ENCODE data around the gene BPIFB4. TPM values are rescaled to one million over a fixed set of nuclear protein-coding genes. Genes with fewer than 3 reads are reported as not detected.

The BPIFB4 gene
- total and polyA plus RNA-seq, 2 of the 4 experiments (the other 2 are of a cell fraction), result not detected

- ATAC-seq (ENCODE audit: low read depth) (no peak), DNase-seq (no peak)
- POLR2A ChIA-PET (ENCODE audit: unreplicated experiment), result no interaction called here
- no CpG with 5 or more reads among the region's 14 CpGs for WGBS, 2 experiments (ENCODE audit: extremely low coverage in 2 of 2, insufficient read length in 1 of 2)
- H3K23ac ChIP-seq (ENCODE audit: low read depth, low read length), result no peak overlapping the region
- no peaks in the 10 kb centered on the region for H4K20me1 ChIP-seq (ENCODE audit: insufficient read depth, low read length)
- no peak overlapping the region for H3K27ac ChIP-seq (ENCODE audit: insufficient read depth, low read length)
- H3K9ac ChIP-seq (ENCODE audit: low read depth, low read length), result no peak overlapping the region
- no peaks in the 10 kb centered on the region for H3K36me3 ChIP-seq (ENCODE audit: control insufficient read depth, insufficient read depth, low read length)
- H3K4me2 ChIP-seq (ENCODE audit: low read depth, low read length), result no peak overlapping the region
- no peaks in the 10 kb centered on the region for H3K9me1 ChIP-seq (ENCODE audit: insufficient read depth, low read length)
- H2BK15ac ChIP-seq (ENCODE audit: low read depth, low read length), result no peak overlapping the region
- no peaks in the 10 kb centered on the region; the same call in none of the 2 replicates for H3K27me3 ChIP-seq (ENCODE audit: control insufficient read depth, insufficient read depth, low read length)
- no peak overlapping the region for H2BK5ac ChIP-seq (ENCODE audit: low read depth, low read length, poor library complexity, severe bottlenecking)
- no peak overlapping the region for H4K5ac ChIP-seq (ENCODE audit: low read depth, low read length)
- H3K79me1 ChIP-seq (ENCODE audit: low read depth in 1 of 2, low read length in 2 of 2), result no peaks in the 10 kb centered on the region
- H3K4me1 ChIP-seq (ENCODE audit: control insufficient read depth, insufficient read depth, low read length), result no peaks in the 10 kb centered on the region
- H4K8ac ChIP-seq (ENCODE audit: low read depth in 2 of 2, low read length in 2 of 2), result no peak overlapping the region
- no peak overlapping the region for H2BK20ac ChIP-seq (ENCODE audit: low read depth, low read length)
- BruUV-seq (replicated peaks), result no TSS peak
- H2BK120ac ChIP-seq (ENCODE audit: low read depth, low read length), result no peak overlapping the region
- H3K56ac ChIP-seq (ENCODE audit: extremely low read depth, insufficient read depth, low read length), result no peak overlapping the region
- no peak overlapping the region for H3K14ac ChIP-seq (replicated peaks; ENCODE audit: low read depth, low read length)
- no peak overlapping the region for H4K91ac ChIP-seq (ENCODE audit: insufficient read depth, low read depth, low read length)
- H2AFZ ChIP-seq (replicated peaks; ENCODE audit: low read length, poor library complexity), result no peak overlapping the region
- intact Hi-C loops (cut with micrococcal nuclease) (no loop called here), in situ Hi-C loops (cut with MboI; ENCODE audit: low sequenced_read_pairs) (no loop called here), dilution Hi-C loops (cut with HindIII; ENCODE audit: low sequenced_read_pairs, unreplicated experiment) (no loop called here)
- TF ChIP-seq POLR2A (IDR thresholded peaks at IDR 0.05; ENCODE audit: low read depth, low read length), result no peak
- TF ChIP-seq MXI1 (IDR thresholded peaks at IDR 0.05; ENCODE audit: borderline replicate concordance, low read depth, low read length), result no peak
- TF ChIP-seq CHD1 (IDR thresholded peaks at IDR 0.05; ENCODE audit: low read depth, low read length), result no peak
- no peak for TF ChIP-seq FOS (IDR thresholded peaks at IDR 0.05; ENCODE audit: low read depth, low read length)
- TF ChIP-seq BHLHE40 (IDR thresholded peaks at IDR 0.05; ENCODE audit: low read depth, low read length), result no peak
- no peak for TF ChIP-seq RAD21 (IDR thresholded peaks at IDR 0.05; ENCODE audit: low read length)
- no peak for TF ChIP-seq CEBPB (IDR thresholded peaks at IDR 0.05; ENCODE audit: low read depth, low read length)
- no peak for TF ChIP-seq ELK1 (IDR thresholded peaks at IDR 0.05; ENCODE audit: borderline replicate concordance, low read depth, low read length)
- TF ChIP-seq SMC3 (IDR thresholded peaks at IDR 0.05; ENCODE audit: low read depth, low read length), result no peak
- TF ChIP-seq USF2 (IDR thresholded peaks at IDR 0.05; ENCODE audit: low read depth, low read length), result no peak
- no peak for TF ChIP-seq RCOR1 (IDR thresholded peaks at IDR 0.05; ENCODE audit: insufficient replicate concordance, low read length)
- TF ChIP-seq MAZ (IDR thresholded peaks at IDR 0.05; ENCODE audit: borderline replicate concordance, low read depth, low read length), result no peak
- no peak for TF ChIP-seq CTCF (conservative IDR thresholded peaks at IDR 0.05; ENCODE audit: low read depth, low read length)
- H3K4me3 ChIP-seq (ENCODE audit: insufficient read depth, low read depth, low read length), result no peak overlapping the region
- CTCF ChIA-PET, result interaction anchor here (0.8 kb wide), 1 partner anchor 10 kb away, joined by 3 read pairs; no protein-coding TSS in a partner anchor
- no peak overlapping the region for H3K18ac ChIP-seq (ENCODE audit: low read depth, low read length)
- no peak overlapping the region for H3K4ac ChIP-seq (ENCODE audit: low read depth, low read length)
- no peak overlapping the region for H2AK5ac ChIP-seq (ENCODE audit: low read depth, low read length)
- H2AK9ac ChIP-seq (replicated peaks; ENCODE audit: low read depth, low read length, poor library complexity), result no peak overlapping the region
- no peaks in the 10 kb centered on the region for H3K9me3 ChIP-seq (ENCODE audit: control insufficient read depth, insufficient read depth, low read length)
These were observed 6.7 kb downstream of the BPIFB4 start for GRCh38 chr20:33086052-33086722.

Data from IMR-90 (cell line).